DND-41 (cell line): ENCODE data around the gene MAML3.
A peak's percentile ranks its signal among the peaks of the same experiment; 100 is the strongest.

Experiments used
- ATAC-seq: fragments of 200-7000 bp; cut with Tn5 transposase; 3 replicates; pipeline ENCODE4 v1.9.1; 2021; ENCODE audit warnings: low read depth; ENCODE audit not compliant: insufficient read depth
- DNase-seq: peaks from one replicate; pipeline ENCODE4 v3.0.0-alpha.2; 2020
- H2AFZ ChIP-seq: 2 replicates; pipeline ENCODE4 v1.6.0; 2012; ENCODE audit warnings: low read depth, low read length
- H3K27ac ChIP-seq: 2 replicates; pipeline ENCODE4 v1.5.1; 2012; ENCODE audit warnings: low read length, inconsistent platforms
- H3K27me3 ChIP-seq: fragments of 200-600 bp; sonication (generic); 2 replicates; pipeline ENCODE4 v1.6.0; 2012; ENCODE audit warnings: low read length, mild to moderate bottlenecking, inconsistent platforms; ENCODE audit not compliant: insufficient read depth, poor library complexity
- H3K36me3 ChIP-seq: 2 replicates; pipeline ENCODE4 v1.5.1; 2012; ENCODE audit warnings: low read length, inconsistent platforms; ENCODE audit not compliant: insufficient read depth
- H3K4me1 ChIP-seq: 2 replicates; pipeline ENCODE4 v1.5.1; 2012; ENCODE audit warnings: mild to moderate bottlenecking, low read length; ENCODE audit not compliant: insufficient read depth
- H3K4me2 ChIP-seq: 2 replicates; pipeline ENCODE4 v1.6.0; 2012; ENCODE audit warnings: mild to moderate bottlenecking, moderate library complexity, low read length, inconsistent platforms; ENCODE audit not compliant: insufficient read depth
- H3K4me3 ChIP-seq, 2 experiments: fragments of 200-600 bp in 1 of 2; shearing (Covaris generic) in 1 of 2; 2 replicates each; pipeline ENCODE4 v1.5.1; 2012 to 2016; ENCODE audit warnings: inconsistent platforms in 2 of 2, low read length in 2 of 2, mild to moderate bottlenecking in 2 of 2, low read depth in 1 of 2, moderate library complexity in 1 of 2
- H3K79me2 ChIP-seq: 2 replicates; pipeline ENCODE4 v1.6.0; 2012; ENCODE audit warnings: low read length, inconsistent platforms; ENCODE audit not compliant: insufficient read depth
- H3K9ac ChIP-seq: 2 replicates; pipeline ENCODE4 v1.6.0; 2012; ENCODE audit warnings: low read depth, mild to moderate bottlenecking, inconsistent platforms, low read length, moderate library complexity
- H3K9me3 ChIP-seq: 2 replicates; pipeline ENCODE4 v1.5.1; 2012; ENCODE audit warnings: low read length, moderate library complexity, mild to moderate bottlenecking, inconsistent platforms; ENCODE audit not compliant: insufficient read depth, severe bottlenecking
- H4K20me1 ChIP-seq: 2 replicates; pipeline ENCODE4 v1.6.0; 2012; ENCODE audit warnings: low read length; ENCODE audit not compliant: insufficient read depth
- EZH2 ChIP-seq: IDR thresholded peaks from 3 replicates; pipeline ENCODE4 v1.6.1; 2012; ENCODE audit warnings: borderline replicate concordance, low read depth, mild to moderate bottlenecking, moderate library complexity, low read length, inconsistent platforms; ENCODE audit not compliant: severe bottlenecking
- TF ChIP-seq, protein P1 (sequence below): IDR thresholded peaks from 2 replicates; pipeline ENCODE4 v1.5.1; 2012; ENCODE audit warnings: borderline replicate concordance, low read length, moderate library complexity, mild to moderate bottlenecking; ENCODE audit not compliant: poor library complexity, severe bottlenecking; ENCODE audit errors: extremely low read depth

The MAML3 gene

GRCh38 chr4:139769364-139769763 is 384.6 kb downstream of the MAML3 start:
- Histone ChIP-seq H3K9me3 (no peaks in the 10 kb centered on the region), H4K20me1 (no peaks in the 10 kb centered on the region), H3K36me3 (no peaks in the 10 kb centered on the region), H3K9ac (no peak overlapping the region), H2AFZ (no peak overlapping the region), H3K4me1 (no peaks in the 10 kb centered on the region), H3K4me3 (no peak overlapping the region), H3K4me2 (no peak overlapping the region), H3K27ac (no peak overlapping the region), H3K79me2 (no peaks in the 10 kb centered on the region), H3K27me3 (no peaks in the 10 kb centered on the region)
- ATAC-seq (no peak), DNase-seq (no peak)
- TF ChIP-seq EZH2: no peak
- TF ChIP-seq, protein P1, sequence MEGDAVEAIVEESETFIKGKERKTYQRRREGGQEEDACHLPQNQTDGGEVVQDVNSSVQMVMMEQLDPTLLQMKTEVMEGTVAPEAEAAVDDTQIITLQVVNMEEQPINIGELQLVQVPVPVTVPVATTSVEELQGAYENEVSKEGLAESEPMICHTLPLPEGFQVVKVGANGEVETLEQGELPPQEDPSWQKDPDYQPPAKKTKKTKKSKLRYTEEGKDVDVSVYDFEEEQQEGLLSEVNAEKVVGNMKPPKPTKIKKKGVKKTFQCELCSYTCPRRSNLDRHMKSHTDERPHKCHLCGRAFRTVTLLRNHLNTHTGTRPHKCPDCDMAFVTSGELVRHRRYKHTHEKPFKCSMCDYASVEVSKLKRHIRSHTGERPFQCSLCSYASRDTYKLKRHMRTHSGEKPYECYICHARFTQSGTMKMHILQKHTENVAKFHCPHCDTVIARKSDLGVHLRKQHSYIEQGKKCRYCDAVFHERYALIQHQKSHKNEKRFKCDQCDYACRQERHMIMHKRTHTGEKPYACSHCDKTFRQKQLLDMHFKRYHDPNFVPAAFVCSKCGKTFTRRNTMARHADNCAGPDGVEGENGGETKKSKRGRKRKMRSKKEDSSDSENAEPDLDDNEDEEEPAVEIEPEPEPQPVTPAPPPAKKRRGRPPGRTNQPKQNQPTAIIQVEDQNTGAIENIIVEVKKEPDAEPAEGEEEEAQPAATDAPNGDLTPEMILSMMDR: no peak

GRCh38 chr4:139768896-139769295 is 385.1 kb downstream of the MAML3 start:
- Histone ChIP-seq H3K9me3 (no peaks in the 10 kb centered on the region), H3K4me1 (no peaks in the 10 kb centered on the region), H3K36me3 (no peaks in the 10 kb centered on the region), H3K27me3 (no peaks in the 10 kb centered on the region), H2AFZ (no peak overlapping the region), H3K4me2 (no peak overlapping the region), H3K9ac (no peak overlapping the region), H4K20me1 (no peaks in the 10 kb centered on the region), H3K27ac (no peak overlapping the region), H3K79me2 (no peaks in the 10 kb centered on the region), H3K4me3 (no peak overlapping the region)
- DNase-seq (no peak), ATAC-seq (no peak)
- TF ChIP-seq, protein P1: peak; percentile 42
- no peak for TF ChIP-seq EZH2

GRCh38 chr4:139768366-139768765 is 385.6 kb downstream of the MAML3 start:
- DNase-seq: no peak
- no peak for ATAC-seq
- no peaks in the 10 kb centered on the region for H3K27me3 ChIP-seq
- no peak overlapping the region for H3K4me3 ChIP-seq
- H3K9ac ChIP-seq: no peak overlapping the region
- no peak overlapping the region for H2AFZ ChIP-seq
- no peaks in the 10 kb centered on the region for H3K9me3 ChIP-seq
- H3K4me2 ChIP-seq: no peak overlapping the region
- no peak overlapping the region for H3K27ac ChIP-seq
- no peak for TF ChIP-seq EZH2
- TF ChIP-seq, protein P1: no peak
- no peaks in the 10 kb centered on the region; the same call in 1 of the 2 replicates for H3K4me1 ChIP-seq
- H3K79me2 ChIP-seq: no peaks in the 10 kb centered on the region
- H4K20me1 ChIP-seq: no peaks in the 10 kb centered on the region
- H3K36me3 ChIP-seq: no peaks in the 10 kb centered on the region

DNA sequence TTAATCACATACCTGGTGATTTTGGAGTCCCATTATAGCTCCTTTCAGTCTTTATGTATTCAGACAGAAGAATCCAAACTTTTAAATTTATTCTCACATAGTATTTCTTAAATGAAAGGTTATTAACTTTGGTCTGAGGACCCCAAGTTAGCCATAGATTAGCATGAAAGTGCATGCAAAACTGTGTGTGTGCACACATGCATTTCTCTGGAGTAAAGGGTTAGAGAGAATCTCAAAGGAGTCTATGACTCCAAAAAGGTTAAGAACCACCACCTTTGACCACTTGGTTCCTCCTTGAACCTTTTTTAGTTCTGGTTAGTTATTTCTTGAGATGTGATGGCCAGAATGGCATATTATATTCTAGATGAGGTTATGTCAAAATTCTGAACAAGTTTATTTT is 386.4 kb downstream of the MAML3 start:
- Histone ChIP-seq H3K27ac (no peak overlapping the region), H3K36me3 (no peaks in the 10 kb centered on the region), H3K79me2 (no peaks in the 10 kb centered on the region), H3K27me3 (no peaks in the 10 kb centered on the region), H3K9me3 (no peaks in the 10 kb centered on the region), H2AFZ (no peak overlapping the region), H3K4me3 (no peak overlapping the region), H3K4me2 (no peak overlapping the region), H3K9ac (no peak overlapping the region), H4K20me1 (no peaks in the 10 kb centered on the region), H3K4me1 (no peaks in the 10 kb centered on the region; the same call in 1 of the 2 replicates)
- TF ChIP-seq, protein P1: no peak
- no peak for TF ChIP-seq EZH2
- no peak for ATAC-seq
- no peak for DNase-seq
